Stimulated activated naive CD4-positive, alpha-beta T cell treated with Interleukin-2 at 50 U/mL for 16 hours (primary cell): ENCODE data around the gene GNL2.
"Not testable (repeated sequence)": the region's sequence is repeated elsewhere in the genome, so short reads cannot be mapped to it uniquely, and the experiment has no call there.

ENCODE experiments used
- DNase-seq: peaks from one replicate; lab custom pipeline; 2025; lab: John Stamatoyannopoulos, UW

Gene GNL2

GRCh38 chr1:37559080-37559479 lies 36.7 kb downstream of the GNL2 start:
- no peak for DNase-seq

DNA sequence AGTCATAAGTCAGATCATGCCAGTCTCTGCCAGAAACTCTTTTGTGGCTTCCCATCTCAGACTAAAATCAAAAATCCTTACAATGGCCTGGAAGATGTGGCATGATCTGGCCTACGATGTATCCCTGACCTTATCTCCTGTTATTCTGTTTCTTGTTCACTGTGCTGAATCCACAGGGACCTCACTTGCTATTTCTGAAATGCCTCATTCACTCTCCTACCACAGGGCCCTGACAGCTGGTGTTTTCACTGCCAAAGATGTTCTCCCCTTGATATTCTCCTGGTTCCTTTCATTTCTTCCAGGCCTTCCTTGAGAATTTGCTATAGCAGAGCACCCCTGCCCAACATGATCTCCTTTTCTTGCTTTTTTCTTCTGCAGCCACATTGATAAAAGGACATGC lies 37.3 kb downstream of the GNL2 start:
- DNase-seq = no peak

GRCh38 chr1:37557402-37557801 lies 38.3 kb downstream of the GNL2 start:
- DNase-seq = no peak

DNA sequence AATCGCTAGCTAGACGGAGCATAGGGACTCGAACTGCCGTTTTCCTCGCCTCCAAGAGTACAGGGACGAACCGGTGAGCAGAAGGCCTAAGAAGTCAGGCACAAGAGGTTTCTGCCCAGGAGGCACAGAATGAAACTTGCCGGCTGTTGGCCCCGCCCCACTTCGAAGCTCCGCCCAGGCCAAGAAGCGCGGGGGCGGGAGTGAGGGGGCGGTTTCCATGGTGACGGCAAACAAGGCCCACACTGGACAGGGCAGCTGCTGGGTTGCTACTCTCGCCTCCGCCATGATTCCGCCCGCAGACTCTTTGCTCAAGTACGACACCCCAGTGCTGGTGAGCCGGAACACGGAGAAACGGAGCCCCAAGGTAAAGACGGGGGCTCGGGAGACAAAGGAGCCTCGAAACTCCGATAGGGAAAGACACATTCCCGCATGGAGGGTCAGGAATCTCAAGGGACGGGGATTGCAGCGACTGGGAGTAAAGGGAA lies 39.0 kb downstream of the GNL2 start, which contains the start of gene DNALI1:
TSS of gene DNALI1 (plus strand) at position 229 of the 485 bp plus-strand sequence. CDS start at position 284, 55 bp downstream.
- DNase-seq = no peak

DNA sequence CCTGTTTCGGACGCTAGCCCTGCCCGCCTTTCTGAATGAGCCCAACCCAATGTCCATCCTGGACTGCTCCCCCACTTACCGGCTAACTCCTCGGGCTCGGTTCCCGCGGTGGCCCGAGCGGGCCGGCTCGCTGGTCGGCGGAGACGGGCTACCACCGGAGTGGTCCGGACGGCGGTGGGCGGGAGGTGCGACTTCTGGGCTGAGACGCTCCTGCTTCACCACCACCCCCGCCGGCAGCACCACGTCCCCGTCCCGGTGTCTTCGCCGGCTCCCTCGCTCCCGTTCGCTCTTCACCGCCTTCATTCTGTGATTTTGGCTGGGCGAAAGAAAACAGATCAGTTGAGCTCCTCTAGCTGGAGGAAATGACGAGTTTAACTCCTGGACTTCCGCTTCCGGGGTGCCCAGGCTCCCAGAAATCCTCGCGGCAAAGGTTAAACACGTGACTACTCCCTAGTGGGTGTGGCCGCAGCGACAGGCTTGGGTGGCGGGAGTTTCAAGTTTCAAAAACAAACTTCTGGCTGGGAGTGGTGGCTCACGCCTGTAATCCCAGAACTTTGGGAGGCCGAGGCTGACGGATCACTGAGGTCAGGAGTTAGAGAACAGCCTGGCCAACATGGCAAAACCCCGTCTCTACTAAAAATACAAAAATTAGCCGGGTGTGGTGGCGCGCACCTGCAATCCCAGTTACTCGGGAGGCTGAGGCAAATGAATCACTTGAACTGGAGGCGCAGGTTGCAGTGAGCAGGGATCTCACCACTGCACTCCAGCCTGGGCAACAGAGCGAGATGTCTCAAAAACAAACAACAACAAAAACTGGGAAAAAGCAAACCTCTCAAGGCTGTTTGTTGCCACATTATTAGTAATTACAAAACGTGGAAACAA lies 41.6 kb downstream of the GNL2 start, which contains the start of gene SNIP1:
TSS of gene SNIP1 (minus strand) at position 367 of the 882 bp plus-strand sequence. CDS start at position 303, 64 bp downstream.
- peak; percentile 90 for DNase-seq

- DNase-seq = no peak
Observed at GRCh38 chr1:37553598-37553926, 42.2 kb downstream of the GNL2 start.

DNA sequence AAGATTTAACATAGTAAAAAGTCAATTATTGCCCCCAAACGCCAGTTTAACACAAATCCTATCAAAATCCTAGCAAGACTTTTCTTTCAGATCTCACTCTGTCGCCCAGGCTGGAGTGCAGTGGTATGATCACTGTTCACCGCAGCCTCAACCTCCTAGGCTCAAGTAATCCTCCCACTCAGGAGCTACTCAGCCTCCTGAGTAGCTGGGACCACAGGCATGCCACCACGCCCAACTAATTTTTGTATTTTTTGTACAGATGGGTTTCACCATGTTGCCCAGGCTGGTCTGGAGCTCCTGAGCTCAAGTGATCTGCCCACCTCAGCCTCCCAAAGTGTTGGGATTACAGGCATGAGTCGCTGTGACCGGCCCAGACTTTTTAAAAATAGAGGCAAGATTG lies 46.4 kb downstream of the GNL2 start:
- DNase-seq = no peak

- no peak for DNase-seq
Observed at GRCh38 chr1:37545019-37545418, 50.7 kb downstream of the GNL2 start.

DNA sequence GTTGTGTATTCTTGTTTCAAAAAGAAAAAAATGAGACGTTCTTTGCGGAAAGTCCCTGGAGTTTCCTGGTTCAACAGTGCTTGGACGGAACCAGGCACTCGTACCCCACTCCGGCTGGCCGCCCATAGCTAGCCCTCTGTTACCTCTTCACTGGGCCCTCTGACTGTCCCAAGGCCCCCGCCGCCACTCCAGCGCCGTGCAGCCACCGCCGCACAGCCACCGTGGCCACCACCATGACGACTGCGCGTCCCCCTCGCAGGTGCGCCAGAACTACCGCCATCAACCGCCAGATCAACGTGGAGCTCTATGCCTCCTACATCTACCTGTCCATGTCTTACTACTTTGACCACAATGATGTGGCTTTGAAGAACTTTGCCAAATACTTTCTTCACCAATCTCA lies 51.2 kb downstream of the GNL2 start:
- DNase-seq = no peak

GRCh38 chr1:37540036-37540785 lies 55.5 kb downstream of the GNL2 start:
- no peak for DNase-seq

GRCh38 chr1:37539154-37539553 lies 56.6 kb downstream of the GNL2 start:
- not testable (repeated sequence) for DNase-seq

DNA sequence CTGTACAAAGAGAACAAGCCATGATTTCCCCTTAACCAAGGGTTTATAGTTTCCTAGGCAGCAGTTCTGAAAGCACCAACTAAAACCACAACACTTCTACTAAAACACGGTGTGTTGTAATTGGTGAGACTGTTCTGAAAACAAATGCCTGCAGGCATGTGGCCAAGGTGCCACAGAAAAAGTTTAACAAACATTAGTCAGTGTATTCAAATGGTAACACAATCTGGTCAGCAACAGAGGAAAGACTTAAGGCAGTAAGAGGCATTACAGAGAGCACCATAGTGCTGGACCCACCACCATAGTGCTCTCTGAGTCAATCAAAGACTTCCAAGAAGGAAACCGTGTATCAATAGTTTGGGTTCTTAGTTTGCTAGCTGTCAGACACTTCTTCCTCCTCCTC lies 58.4 kb downstream of the GNL2 start:
- no peak for DNase-seq

- DNase-seq = no peak
Observed at GRCh38 chr1:37533317-37534093, 62.2 kb downstream of the GNL2 start.

DNA sequence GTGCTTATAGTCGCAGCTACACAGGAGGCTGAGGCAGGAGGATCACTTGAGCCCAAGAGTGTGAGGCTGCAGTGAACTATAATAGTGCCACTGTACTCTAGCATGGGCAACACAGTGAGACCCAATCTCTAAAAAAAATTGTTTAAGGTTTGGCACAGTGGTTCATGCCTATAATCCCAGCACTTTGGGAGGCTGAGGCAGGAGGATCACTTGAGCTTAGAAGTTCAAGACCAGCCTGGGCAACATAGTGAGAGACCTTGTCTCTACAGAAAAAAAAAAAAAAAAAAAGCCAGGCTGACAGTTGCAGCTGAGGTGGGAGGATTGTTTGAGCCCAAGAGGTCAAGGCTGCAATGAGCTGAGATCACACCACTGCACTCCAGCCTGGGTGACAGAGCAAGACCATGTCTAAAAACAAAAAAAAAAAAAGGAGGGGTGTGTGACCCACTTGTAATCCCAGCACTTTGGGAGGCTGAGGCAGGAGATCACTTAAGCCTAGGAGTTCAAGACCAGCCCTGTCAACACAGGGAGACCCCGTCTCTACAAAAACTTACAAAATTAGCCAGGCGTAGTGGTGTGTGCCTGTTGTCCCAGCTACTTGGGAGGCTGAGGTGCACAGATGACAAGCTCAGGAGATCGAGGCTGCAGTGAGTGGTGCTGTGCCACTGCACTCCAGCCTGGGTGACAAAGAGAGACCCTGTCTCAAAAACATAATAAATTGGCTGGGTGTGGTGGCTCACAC lies 63.1 kb downstream of the GNL2 start:
- DNase-seq = not testable (repeated sequence)

DNA sequence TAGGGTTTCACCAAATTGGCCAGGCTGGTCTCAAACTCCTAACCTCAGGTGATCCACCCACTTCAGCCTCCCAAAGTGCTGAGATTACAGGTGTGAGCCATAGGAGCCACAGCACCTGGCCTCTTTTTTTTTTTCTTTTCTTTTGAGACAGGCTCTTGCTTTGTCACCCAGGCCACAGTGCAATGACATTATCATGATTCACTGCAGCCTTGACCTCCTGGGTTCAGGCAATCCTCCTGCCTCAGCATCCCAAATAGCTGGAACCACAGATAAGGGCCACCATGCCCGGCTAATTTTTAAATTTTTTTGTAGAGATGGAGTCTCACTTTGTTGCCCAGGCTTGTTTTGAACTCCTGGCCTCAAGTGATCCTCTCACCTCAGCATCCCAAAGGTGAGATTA lies 65.8 kb downstream of the GNL2 start:
- not testable (repeated sequence) for DNase-seq

- no peak for DNase-seq
Observed at GRCh38 chr1:37519613-37520012, 76.1 kb downstream of the GNL2 start.

DNA sequence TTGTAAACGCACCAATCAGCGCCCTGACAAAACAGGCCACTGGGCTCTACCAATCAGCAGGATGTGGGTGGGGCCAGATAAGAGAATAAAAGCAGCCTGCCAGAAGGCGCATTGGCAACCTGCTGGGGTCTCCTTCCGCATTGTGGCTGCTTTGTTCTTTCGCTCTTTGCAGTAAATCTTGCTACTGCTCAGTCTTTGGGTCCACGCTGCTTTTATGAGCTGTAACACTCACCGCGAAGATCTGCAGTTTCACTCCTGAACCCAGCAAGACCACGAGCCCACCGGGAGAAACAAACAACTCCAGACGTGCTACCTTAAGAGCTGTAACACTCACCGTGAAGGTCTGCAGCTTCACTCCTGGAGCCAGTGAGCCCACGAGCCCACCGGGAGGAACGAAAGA lies 76.8 kb downstream of the GNL2 start:
- peak; percentile 19 for DNase-seq

GRCh38 chr1:37518241-37518640 lies 77.5 kb downstream of the GNL2 start:
- DNase-seq = not testable (repeated sequence)

DNA sequence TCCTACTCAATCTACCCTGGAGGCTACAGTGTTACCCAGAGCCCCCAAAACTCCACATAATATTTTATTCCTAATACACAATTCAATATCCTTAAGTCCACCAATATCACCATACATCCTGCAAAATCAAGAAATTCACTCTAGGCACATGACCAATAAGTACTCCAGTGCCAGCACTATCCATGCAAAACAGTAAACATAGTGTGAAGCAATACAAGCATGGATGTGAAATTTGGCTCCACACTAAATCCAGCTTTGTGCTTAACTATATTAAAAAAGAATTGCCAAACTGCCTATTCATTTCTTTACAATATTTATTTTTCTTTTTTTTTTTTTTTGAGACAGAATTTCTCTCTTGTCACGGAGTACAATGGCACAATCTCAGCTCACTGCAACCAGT lies 78.2 kb downstream of the GNL2 start:
- DNase-seq = no peak
